Tibial nerve (tissue), 3 donors: Measurements from ENCODE around the gene FDXR.

ENCODE experiments used
- POLR2A ChIP-seq, 2 donors: fragments of 450-650 bp; IDR thresholded peaks; one replicate each; pipeline ENCODE4 v1.6.1; 2017; ENCODE audit warnings: antibody characterized with exemption in 2 of 2, mild to moderate bottlenecking in 2 of 2, moderate library complexity in 2 of 2
- TF ChIP-seq, protein P1 (sequence below), 5 experiments: fragments of 200-600 bp in 3 of 5; fragments of 450-650 bp in 2 of 5; sonication (generic) in 3 of 5; IDR thresholded peaks; one replicate each; pipeline ENCODE4 v1.5.1; 2016 to 2019; ENCODE audit warnings: antibody characterized with exemption in 5 of 5, mild to moderate bottlenecking in 3 of 5, moderate library complexity in 2 of 5

DNA sequence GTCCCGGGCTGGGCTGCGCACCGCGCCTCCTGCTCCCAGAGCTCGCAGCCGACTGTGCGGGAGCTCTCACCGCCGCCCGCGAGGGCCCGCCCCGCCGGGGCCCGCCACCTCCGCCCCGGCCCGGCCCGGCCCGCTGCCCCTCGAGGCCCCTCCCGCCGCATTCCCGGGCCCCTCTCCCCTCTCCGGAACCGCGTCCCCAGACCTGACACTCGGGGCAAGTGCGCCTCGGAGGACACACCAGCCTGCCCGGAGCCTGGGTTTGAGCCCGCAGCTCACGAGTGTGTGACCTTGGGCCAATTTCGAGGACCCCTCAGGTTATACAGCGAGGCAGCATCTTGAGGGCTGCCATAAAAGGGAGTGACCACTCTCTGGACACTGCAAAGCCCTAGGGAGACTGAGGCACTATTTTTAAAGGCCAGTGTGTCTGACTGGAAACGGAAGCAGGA lies 11.1 kb downstream of the FDXR start:
- TF ChIP-seq, protein P1, sequence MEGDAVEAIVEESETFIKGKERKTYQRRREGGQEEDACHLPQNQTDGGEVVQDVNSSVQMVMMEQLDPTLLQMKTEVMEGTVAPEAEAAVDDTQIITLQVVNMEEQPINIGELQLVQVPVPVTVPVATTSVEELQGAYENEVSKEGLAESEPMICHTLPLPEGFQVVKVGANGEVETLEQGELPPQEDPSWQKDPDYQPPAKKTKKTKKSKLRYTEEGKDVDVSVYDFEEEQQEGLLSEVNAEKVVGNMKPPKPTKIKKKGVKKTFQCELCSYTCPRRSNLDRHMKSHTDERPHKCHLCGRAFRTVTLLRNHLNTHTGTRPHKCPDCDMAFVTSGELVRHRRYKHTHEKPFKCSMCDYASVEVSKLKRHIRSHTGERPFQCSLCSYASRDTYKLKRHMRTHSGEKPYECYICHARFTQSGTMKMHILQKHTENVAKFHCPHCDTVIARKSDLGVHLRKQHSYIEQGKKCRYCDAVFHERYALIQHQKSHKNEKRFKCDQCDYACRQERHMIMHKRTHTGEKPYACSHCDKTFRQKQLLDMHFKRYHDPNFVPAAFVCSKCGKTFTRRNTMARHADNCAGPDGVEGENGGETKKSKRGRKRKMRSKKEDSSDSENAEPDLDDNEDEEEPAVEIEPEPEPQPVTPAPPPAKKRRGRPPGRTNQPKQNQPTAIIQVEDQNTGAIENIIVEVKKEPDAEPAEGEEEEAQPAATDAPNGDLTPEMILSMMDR (IDR thresholded peaks at IDR 0.05), result no peak
- TF ChIP-seq POLR2A (IDR thresholded peaks at IDR 0.05), result no peak
